HG03342 (cell line): ENCODE measurements around the gene PSTPIP2.

Experiments used
- ATAC-seq: cut with Tn5 transposase; IDR thresholded peaks from one replicate; pipeline ENCODE4 v1.9.1; 2021; ENCODE audit warnings: mild to moderate bottlenecking, moderate library complexity; ENCODE audit not compliant: unreplicated experiment

Gene PSTPIP2

GRCh38 chr18:45940724-45941123 lies 131.3 kb downstream of the PSTPIP2 start:
- no peak for ATAC-seq

- no peak for ATAC-seq
Observed at GRCh38 chr18:45939236-45939635, 132.8 kb downstream of the PSTPIP2 start.

- no peak for ATAC-seq
Observed at GRCh38 chr18:45938488-45938935, 133.5 kb downstream of the PSTPIP2 start.

DNA sequence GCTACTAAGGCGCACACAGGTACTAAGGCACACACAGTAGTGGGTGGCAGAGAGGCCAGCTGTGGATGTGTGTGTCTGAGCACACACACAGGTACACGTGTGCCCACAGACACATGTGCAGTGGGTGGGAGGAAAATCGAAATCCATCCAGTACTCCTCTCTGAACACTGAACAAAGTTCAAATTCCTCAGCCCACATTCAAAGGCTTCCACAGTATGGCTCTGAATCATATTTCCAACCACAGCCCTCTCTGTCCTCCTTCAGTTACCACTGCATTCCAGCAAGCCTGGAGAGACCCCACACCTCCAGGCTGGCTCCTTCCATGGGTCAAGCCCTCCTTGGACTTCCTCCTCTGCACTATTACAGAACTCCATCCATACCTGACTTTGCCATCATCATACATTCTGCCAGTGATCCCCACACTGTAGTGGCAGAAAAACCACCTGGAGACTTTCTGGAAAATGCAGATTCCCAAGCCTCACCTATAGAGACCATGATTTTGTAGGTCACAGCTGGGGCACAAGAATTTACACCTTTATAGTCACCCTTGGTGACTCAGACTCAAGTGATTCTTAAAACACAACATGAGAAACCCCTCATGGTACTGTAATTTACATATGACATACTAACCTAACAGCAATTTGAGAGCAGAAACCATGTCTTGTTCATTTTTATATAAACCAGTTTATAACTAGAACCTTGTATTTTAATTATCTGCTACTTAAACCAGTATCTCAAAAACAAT lies 136.3 kb downstream of the PSTPIP2 start:
- no peak for ATAC-seq
